Mesenteric fat pad (tissue), 1 donor: ENCODE results near the gene BOLA3. TPM values are rescaled to one million over a fixed set of nuclear protein-coding genes. Genes with fewer than 3 reads are reported as not detected.
A peak's percentile ranks its signal among the peaks of the same experiment; 100 is the strongest.
"Not testable (repeated sequence)": the region's sequence is repeated elsewhere in the genome, so short reads cannot be mapped to it uniquely, and the experiment has no call there.

ENCODE experiments used
- DNase-seq: peaks from one replicate; pipeline ENCODE4 v3.0.0-alpha.2; 2020; ENCODE audit warnings: low spot score
- total RNA-seq: library from RNA; stranded (reverse); fragmentation: NEBNext Ultra II Directional; extraction: Animal tissue kit (Norgen Biotek cat#: 25700); gene quantifications from one replicate; pipeline ENCODE4 v1.2.1, GENCODE V29; 2021
- donor health status: DM: yes; HTN: yes; CAD: no.

BOLA3 gene
- total RNA-seq, 1 donor from 2014 or later: 42.2 TPM

GRCh38 chr2:74149570-74150319 lies 2.0 kb upstream of the BOLA3 start:
- DNase-seq: no peak

GRCh38 chr2:74149247-74149525 lies 1.5 kb upstream of the BOLA3 start:
- no peak for DNase-seq

- no peak for DNase-seq
Observed at GRCh38 chr2:74148457-74149246, 940 bp upstream of the BOLA3 start.

- no peak for DNase-seq
Observed at GRCh38 chr2:74146929-74147726, 584 bp downstream of the BOLA3 start.

GRCh38 chr2:74142340-74142739 lies 5.4 kb downstream of the BOLA3 start:
- no peak for DNase-seq

- DNase-seq: no peak
Observed at GRCh38 chr2:74138600-74139323, 8.9 kb downstream of the BOLA3 start.

GRCh38 chr2:74137651-74138599 lies 9.8 kb downstream of the BOLA3 start:
- no peak for DNase-seq

- no peak for DNase-seq
Observed at GRCh38 chr2:74131901-74132300, 15.8 kb downstream of the BOLA3 start.

- DNase-seq: no peak
Observed at GRCh38 chr2:74130211-74130995, 17.3 kb downstream of the BOLA3 start.

- no peak for DNase-seq
Observed at GRCh38 chr2:74128206-74128605, 19.5 kb downstream of the BOLA3 start.

- not testable (repeated sequence) for DNase-seq
Observed at GRCh38 chr2:74123955-74124354, 23.8 kb downstream of the BOLA3 start.

- not testable (repeated sequence) for DNase-seq
Observed at GRCh38 chr2:74121846-74122245, 25.9 kb downstream of the BOLA3 start.

- peak; percentile 94 for DNase-seq
Observed at GRCh38 chr2:74119912-74120825, 27.5 kb downstream of the BOLA3 start.

- DNase-seq: no peak
Observed at GRCh38 chr2:74119339-74119738, 28.4 kb downstream of the BOLA3 start.

- no peak for DNase-seq
Observed at GRCh38 chr2:74111380-74111779, 36.3 kb downstream of the BOLA3 start.

GRCh38 chr2:74110537-74110936 lies 37.2 kb downstream of the BOLA3 start:
- no peak for DNase-seq

- no peak for DNase-seq
Observed at GRCh38 chr2:74109551-74109950, 38.2 kb downstream of the BOLA3 start.

GRCh38 chr2:74107071-74107470 lies 40.6 kb downstream of the BOLA3 start:
- no peak for DNase-seq
